ENCODE data around the gene CREG1. TPM values are rescaled to one million over a fixed set of nuclear protein-coding genes. Genes with fewer than 3 reads are reported as not detected.

The CREG1 gene
- total RNA-seq, 1 donor from 2014 or later: 11.4 TPM

GRCh38 chr1:167564612-167565270, 11.2 kb upstream of the CREG1 start:
- intact Hi-C loops (cut with micrococcal nuclease): no loop called here

GRCh38 chr1:167563579-167564246, 10.2 kb upstream of the CREG1 start:
- intact Hi-C loops (cut with micrococcal nuclease): no loop called here

DNA sequence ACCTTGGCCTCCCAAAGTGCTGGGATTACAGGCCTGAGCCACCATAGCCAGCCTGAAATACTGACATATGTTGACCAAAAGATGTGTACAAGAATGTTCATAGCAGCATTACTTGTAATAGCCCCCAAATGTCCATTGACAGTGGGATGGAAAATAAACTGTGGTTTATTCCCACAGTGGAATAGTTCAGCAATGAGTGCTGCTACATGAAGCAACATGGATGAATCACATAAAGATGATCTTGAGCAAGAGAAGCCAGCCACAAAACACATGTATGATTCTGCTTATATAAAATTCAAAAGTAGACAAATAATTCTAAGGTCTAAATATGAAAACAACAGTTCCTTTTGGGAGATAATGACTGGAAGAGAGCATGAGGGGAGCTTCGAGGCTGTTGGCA, 9.1 kb upstream of the CREG1 start:
- intact Hi-C loops (cut with micrococcal nuclease): no loop called here

- intact Hi-C loops (cut with micrococcal nuclease): no loop called here
Measured at GRCh38 chr1:167561753-167562152, 8.2 kb upstream of the CREG1 start.

- intact Hi-C loops (cut with micrococcal nuclease): loop anchor here (1.0 to 10.0 kb wide), 6 partner anchors 73 to 489 kb away; no protein-coding TSS in a partner anchor
Measured at GRCh38 chr1:167555971-167556714, 2.6 kb upstream of the CREG1 start.

GRCh38 chr1:167555072-167555471, 1.5 kb upstream of the CREG1 start:
- intact Hi-C loops (cut with micrococcal nuclease): loop anchor here (2.0 to 10.0 kb wide), 3 partner anchors 74 to 250 kb away; no protein-coding TSS in a partner anchor

- intact Hi-C loops (cut with micrococcal nuclease): loop anchor here (2.0 to 10.0 kb wide), 5 partner anchors 75 to 383 kb away; partner anchors contain the start of genes DCAF6, MPC2 and POU2F1
Measured at GRCh38 chr1:167554028-167554779, 642 bp upstream of the CREG1 start.

DNA sequence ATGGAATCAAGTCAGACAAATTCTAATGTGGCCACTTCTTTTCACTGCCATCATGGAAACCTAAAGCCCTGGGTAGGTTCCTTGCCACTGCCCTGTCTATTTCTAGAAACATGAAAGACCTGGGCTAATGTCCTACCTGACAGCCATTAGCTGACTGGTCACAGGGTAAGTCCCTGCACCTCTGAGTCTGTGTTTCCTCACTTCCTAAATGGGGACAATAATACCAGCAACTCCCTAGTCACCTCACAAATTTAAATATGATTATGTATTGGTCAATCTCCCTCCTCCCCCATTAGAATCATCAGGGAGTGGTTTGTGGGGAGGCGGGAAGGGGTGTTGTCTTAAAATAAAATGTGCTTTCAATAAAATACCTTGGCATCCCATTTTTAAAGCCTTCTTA, 2.2 kb downstream of the CREG1 start:
- intact Hi-C loops (cut with micrococcal nuclease): loop anchor here (5.0 to 10.0 kb wide), 3 partner anchors 253 to 386 kb away; partner anchors contain the start of genes DCAF6, MPC2 and POU2F1

DNA sequence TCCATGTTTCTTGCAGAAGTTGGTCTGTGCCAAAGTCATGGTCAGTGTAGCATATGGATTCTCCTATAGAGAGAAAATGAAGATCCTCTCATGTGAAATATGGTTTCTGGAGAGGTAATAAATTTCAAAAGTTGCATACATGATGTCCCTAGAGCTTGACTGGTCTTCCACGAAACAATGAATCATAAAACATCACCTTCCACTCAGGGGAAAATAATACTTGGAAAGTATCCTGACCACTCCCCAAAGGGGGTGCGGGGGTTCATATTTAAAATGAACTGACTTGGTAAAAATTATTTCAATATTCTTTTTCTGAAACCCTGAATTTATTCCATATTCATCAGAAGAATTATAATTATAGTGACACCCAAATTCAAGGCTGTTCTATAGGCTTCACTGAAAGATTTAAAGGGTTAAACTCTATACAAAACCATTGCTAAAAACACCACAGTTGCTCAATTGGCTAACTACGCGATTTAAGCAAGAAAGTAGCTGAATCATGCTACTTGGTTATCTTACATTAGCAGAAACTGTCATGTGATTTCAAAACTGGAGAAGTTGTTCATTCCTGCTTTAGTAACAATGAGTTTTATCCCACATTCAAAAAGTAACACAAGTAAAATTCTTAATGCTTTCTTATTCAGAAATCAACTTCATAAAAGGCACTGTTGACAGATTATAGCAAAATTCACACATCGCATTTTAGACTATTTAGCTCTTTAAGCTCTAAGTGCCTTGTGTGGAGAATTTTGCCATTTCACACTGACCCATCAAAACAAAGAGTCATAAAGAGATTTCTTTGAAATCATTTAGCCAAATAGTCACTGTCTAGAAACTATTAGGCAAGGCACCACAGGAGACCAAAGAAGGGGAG, 5.3 kb downstream of the CREG1 start:
- intact Hi-C loops (cut with micrococcal nuclease): loop anchor here (10.0 kb wide), 1 partner anchor 673 kb away; the partner anchor contains the start of gene TADA1

DNA sequence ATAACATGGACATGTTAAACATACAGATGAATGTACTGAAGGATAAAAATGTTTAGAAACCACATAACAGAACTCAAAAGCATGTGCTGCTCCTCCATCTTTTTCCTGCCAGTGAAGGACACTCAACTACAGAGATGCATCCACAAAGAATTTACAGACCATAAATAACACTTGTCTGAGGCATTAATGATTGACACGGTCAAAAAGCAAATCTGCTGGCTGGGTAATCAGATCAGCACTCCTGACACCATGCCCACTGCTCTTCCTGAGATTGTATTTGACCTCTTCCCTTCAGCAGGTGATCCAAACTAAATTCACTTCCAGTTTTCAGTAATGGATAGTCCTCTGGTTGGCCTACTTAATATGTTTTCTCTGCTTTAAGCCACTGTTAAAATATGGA, 6.6 kb downstream of the CREG1 start:
- intact Hi-C loops (cut with micrococcal nuclease): loop anchor here (10.0 kb wide), 1 partner anchor 672 kb away; the partner anchor contains the start of gene TADA1

- intact Hi-C loops (cut with micrococcal nuclease): loop anchor here (10.0 kb wide), 1 partner anchor 671 kb away; the partner anchor contains the start of gene TADA1
Measured at GRCh38 chr1:167545349-167545748, 8.2 kb downstream of the CREG1 start.

DNA sequence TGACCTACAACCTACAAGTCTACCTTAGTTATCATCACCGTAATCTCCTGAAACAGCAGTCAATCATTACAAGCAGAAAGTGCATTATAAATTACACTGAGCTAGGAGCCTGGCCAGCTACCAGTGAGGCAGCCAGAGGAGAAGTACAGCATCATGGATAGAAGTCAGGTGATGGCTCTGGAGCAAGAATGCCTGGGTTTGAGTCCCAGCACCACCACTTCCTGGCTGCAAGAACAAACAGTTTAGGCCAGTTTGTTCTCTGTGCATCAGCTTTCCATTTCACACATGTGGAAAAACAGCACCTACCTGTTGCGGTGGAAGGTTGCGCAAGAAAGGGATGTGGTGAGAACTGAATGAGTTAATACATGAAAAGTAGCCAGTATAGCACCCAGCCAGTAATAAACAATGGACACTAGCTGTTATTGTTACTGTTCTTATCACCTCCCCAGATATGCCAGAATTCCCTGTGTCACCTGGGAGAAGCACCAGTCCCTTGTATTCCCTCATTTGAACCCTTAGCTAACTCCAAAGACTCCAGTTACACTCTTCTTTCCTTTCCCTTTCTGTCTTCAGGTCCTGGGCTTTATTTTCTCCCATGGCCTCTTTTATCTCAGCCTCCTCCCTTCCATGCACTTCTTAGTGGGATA, 9.0 kb downstream of the CREG1 start:
- intact Hi-C loops (cut with micrococcal nuclease): loop anchor here (10.0 kb wide), 1 partner anchor 670 kb away; the partner anchor contains the start of gene TADA1

DNA sequence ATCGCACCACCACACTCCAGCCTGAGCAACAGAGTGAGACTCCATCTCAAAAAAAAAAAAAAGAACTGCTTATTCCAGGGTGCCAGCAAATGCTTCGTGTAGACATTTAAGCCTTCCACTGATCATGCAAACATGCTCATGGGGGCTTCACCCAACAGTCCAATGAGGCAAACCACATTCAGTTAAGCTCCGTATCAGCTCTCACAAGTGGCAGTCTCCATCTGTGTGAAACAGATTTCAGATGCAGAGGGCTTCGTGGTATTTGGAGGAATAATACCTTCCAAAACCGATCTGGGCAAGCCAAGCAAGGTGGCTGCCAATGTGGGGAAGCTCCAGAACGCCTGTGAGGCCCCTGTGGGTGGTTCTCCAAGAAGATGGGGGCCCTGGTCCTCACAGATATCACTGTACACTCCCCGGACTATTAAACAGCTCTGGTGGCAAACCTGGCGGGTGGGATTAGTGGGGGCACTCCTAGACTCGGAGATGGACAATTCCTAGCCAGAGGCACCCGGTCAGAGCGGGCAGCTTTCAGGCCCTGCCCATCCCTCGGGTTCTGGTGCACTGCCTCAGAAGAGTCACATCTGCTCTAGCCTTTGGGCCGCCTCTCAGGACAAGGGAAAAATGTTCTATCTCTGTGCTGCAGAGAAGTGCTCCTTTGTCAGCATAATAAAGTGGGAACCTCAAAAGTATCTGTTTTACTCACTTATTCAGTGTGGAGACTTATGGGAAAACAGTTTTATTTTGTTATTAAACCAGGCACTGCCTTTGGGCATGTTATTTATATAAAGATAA, 10.2 kb downstream of the CREG1 start:
- intact Hi-C loops (cut with micrococcal nuclease): loop anchor here (10.0 kb wide), 1 partner anchor 669 kb away; the partner anchor contains the start of gene TADA1

- intact Hi-C loops (cut with micrococcal nuclease): loop anchor here (10.0 kb wide), 1 partner anchor 668 kb away; the partner anchor contains the start of gene TADA1
Measured at GRCh38 chr1:167542109-167543032, 11.2 kb downstream of the CREG1 start.

- intact Hi-C loops (cut with micrococcal nuclease): loop anchor here (10.0 kb wide), 1 partner anchor 667 kb away; the partner anchor contains the start of gene TADA1
Measured at GRCh38 chr1:167541610-167542009, 12.0 kb downstream of the CREG1 start.

DNA sequence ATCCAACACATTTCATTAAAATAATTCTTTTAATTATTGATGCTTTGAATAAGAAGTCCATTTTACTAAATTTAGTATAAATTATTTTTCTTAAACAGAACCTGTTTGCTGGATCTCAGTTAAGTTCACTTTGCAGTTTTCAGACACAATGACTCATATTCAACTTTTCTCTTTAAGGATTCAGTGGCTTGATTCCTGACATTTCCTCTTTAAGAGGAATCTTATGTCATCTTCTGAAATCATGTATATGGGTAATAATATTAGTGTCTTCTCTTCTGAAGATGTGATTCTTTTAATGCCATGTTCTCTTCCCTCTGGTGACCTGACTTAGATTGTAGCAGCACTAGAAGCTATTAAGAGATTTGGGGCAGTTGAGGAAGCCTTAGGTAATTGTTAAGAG, 12.6 kb downstream of the CREG1 start:
- intact Hi-C loops (cut with micrococcal nuclease): loop anchor here (10.0 kb wide), 1 partner anchor 666 kb away; the partner anchor contains the start of gene TADA1

DNA sequence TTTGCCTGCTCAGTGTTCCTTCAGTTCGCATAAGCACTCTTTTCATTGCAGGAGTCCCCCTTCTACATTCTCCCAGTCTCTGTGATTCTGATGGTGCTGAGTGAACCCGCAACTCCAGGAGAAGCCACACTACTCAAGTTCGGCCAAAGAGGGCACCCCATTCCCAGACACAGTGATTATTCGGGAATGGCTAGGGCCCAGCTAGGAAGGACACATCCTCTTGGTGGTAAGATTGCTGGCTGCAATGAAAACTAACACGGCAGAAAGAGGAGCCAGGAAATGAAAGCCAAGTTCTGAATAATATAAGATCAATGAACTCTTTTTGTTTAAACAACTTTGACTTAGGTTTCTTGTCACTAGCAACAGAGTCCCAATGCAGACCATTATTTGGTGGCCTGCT, 14.9 kb downstream of the CREG1 start:
- intact Hi-C loops (cut with micrococcal nuclease): no loop called here
